ENCODE results near the gene POR. TPM values are rescaled to one million over a fixed set of nuclear protein-coding genes. Genes with fewer than 3 reads are reported as not detected.
"Not testable (repeated sequence)": the region's sequence is repeated elsewhere in the genome, so short reads cannot be mapped to it uniquely, and the experiment has no call there.

Gene POR
- total and polyA plus RNA-seq, 2 donors (not counting 1 experiment from before 2014, with no cell fraction given), result 68.4 to 78.4 TPM

DNA sequence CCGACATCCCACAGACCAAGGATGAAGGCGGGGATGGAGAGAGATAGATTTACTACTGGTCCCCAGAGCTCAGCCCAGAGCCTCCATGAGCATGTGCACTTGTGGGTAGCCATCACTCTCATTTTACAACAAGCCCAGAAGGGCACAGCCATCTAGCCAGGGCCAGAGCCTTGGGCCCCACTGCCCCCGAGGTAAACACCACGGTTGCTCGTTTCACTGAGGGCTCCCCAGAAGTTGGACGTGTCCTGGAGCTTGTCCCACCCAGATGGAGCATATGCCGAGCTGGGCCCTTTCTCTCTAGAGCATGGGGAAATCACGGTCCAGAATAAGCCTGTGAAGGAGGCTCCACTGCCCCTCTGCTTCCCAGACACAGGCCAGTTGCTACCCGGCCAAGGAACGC is 88.4 kb downstream of the POR start:
- peaks cover 0 to 2% of the 10 kb centered on the region in 2 donors for H3K4me1 ChIP-seq (ENCODE audit: control insufficient read depth in 2 of 2, insufficient read depth in 2 of 2, low read length in 2 of 2)
- WGBS (ENCODE audit: insufficient coverage), result over 99% methylated on average over 8 of the region's 10 CpGs
- no peak overlapping the region for H3K4me2 ChIP-seq (replicated peaks; ENCODE audit: low read depth, low read length, poor library complexity, severe bottlenecking)
- no peak overlapping the region for H3K9ac ChIP-seq (ENCODE audit: low read length)
- Mint-ChIP-seq H3K4me1 (peaks cover 3% of the 10 kb centered on the region), H3K4me3 (no peak overlapping the region), H3K27me3 (no peaks in the 10 kb centered on the region), H3K9me3 (ENCODE audit: insufficient read depth) (no peaks in the 10 kb centered on the region), H3K27ac (no peak overlapping the region)
- POLR2A ChIA-PET, result no interaction called here
- no peaks in the 10 kb centered on the region for H3K79me2 ChIP-seq (ENCODE audit: control insufficient read depth, insufficient read depth, low read length)
- ATAC-seq (ENCODE audit: low read depth), result no peak
- intact Hi-C loops (cut with micrococcal nuclease), result no loop called here
- H4K20me1 ChIP-seq (ENCODE audit: control insufficient read depth, insufficient read depth, low read length, poor library complexity, severe bottlenecking), result no peaks in the 10 kb centered on the region
- CTCF ChIA-PET, result interaction anchor here (0.6 to 3.0 kb wide), 2 partner anchors 17 to 138 kb away, joined by 3 to 10 read pairs; no protein-coding TSS in a partner anchor
- DNase-seq, result no peak
- no peak for TF ChIP-seq EZH2 (IDR thresholded peaks at IDR 0.05; ENCODE audit: borderline replicate concordance, insufficient read depth, low read depth, low read length, poor library complexity, severe bottlenecking)
- TF ChIP-seq, protein P1, sequence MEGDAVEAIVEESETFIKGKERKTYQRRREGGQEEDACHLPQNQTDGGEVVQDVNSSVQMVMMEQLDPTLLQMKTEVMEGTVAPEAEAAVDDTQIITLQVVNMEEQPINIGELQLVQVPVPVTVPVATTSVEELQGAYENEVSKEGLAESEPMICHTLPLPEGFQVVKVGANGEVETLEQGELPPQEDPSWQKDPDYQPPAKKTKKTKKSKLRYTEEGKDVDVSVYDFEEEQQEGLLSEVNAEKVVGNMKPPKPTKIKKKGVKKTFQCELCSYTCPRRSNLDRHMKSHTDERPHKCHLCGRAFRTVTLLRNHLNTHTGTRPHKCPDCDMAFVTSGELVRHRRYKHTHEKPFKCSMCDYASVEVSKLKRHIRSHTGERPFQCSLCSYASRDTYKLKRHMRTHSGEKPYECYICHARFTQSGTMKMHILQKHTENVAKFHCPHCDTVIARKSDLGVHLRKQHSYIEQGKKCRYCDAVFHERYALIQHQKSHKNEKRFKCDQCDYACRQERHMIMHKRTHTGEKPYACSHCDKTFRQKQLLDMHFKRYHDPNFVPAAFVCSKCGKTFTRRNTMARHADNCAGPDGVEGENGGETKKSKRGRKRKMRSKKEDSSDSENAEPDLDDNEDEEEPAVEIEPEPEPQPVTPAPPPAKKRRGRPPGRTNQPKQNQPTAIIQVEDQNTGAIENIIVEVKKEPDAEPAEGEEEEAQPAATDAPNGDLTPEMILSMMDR (IDR thresholded peaks at IDR 0.05), result no peak
- H2AFZ ChIP-seq (ENCODE audit: insufficient read depth, low read depth, low read length, poor library complexity, severe bottlenecking), result no peak overlapping the region
- no peaks in the 10 kb centered on the region for H3K27me3 ChIP-seq (replicated peaks in 1 of 4; ENCODE audit: control extremely low read depth in 1 of 4, control insufficient read depth in 3 of 4, insufficient read depth in 4 of 4, low read length in 3 of 4)
- no peak overlapping the region for H3K27ac ChIP-seq (ENCODE audit: low read length in 2 of 2)
- no peak overlapping the region for H3K4me3 ChIP-seq (ENCODE audit: control extremely low read depth in 1 of 5, extremely low read depth in 1 of 5, insufficient read depth in 1 of 5, low read depth in 2 of 5, low read length in 4 of 5)
- peaks cover 0 to 35% of the 10 kb centered on the region in 2 experiments for H3K36me3 ChIP-seq (replicated peaks in 1 of 2; ENCODE audit: control extremely low read depth in 1 of 2, control insufficient read depth in 1 of 2, extremely low read depth in 1 of 2, insufficient read depth in 2 of 2, low read length in 1 of 2)
- H3K9me3 ChIP-seq (ENCODE audit: control extremely low read depth in 1 of 3, control insufficient read depth in 2 of 3, insufficient read depth in 1 of 3, low read length in 2 of 3), result no peaks in the 10 kb centered on the region

DNA sequence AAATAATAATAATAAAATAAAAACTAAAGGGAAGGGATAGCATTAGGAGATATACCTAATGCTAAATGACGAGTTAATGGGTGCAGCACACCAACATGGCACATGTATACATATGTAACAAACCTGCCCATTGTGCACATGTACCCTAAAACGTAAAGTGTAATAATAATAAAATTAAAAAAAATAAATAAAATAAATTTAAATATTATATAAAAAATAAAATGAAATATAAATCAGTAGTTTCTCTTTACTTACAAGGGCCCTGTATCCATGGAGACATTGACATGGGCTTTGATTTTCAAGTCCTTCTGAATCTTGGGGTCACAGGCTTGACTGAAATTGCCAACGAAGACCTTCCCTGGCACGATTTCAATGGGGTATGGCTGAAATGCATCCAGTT is 90.0 kb downstream of the POR start:
- 75% methylated on average over 2 of the region's 4 CpGs for WGBS (ENCODE audit: insufficient coverage)
- H3K27ac Mint-ChIP-seq; ATAC-seq (ENCODE audit: low read depth); POLR2A ChIA-PET; H3K9me3 ChIP-seq (ENCODE audit: control extremely low read depth in 1 of 3, control insufficient read depth in 2 of 3, insufficient read depth in 1 of 3, low read length in 2 of 3); H3K4me3 ChIP-seq (ENCODE audit: control extremely low read depth in 1 of 5, extremely low read depth in 1 of 5, insufficient read depth in 1 of 5, low read depth in 2 of 5, low read length in 4 of 5); H3K9me3 Mint-ChIP-seq (ENCODE audit: insufficient read depth); H3K79me2 ChIP-seq (ENCODE audit: control insufficient read depth, insufficient read depth, low read length); H3K27me3 ChIP-seq (replicated peaks in 1 of 4; ENCODE audit: control extremely low read depth in 1 of 4, control insufficient read depth in 3 of 4, insufficient read depth in 4 of 4, low read length in 3 of 4); H4K20me1 ChIP-seq (ENCODE audit: control insufficient read depth, insufficient read depth, low read length, poor library complexity, severe bottlenecking); H3K9ac ChIP-seq (ENCODE audit: low read length); H3K27ac ChIP-seq (ENCODE audit: low read length in 2 of 2); H3K4me2 ChIP-seq (replicated peaks; ENCODE audit: low read depth, low read length, poor library complexity, severe bottlenecking); H3K27me3 Mint-ChIP-seq; H2AFZ ChIP-seq (ENCODE audit: insufficient read depth, low read depth, low read length, poor library complexity, severe bottlenecking); intact Hi-C loops (cut with micrococcal nuclease); DNase-seq; H3K4me3 Mint-ChIP-seq: not testable (repeated sequence)
- Histone ChIP-seq H3K4me1 (ENCODE audit: control insufficient read depth in 2 of 2, insufficient read depth in 2 of 2, low read length in 2 of 2) (peaks cover 5 to 12% of the 10 kb centered on the region in 2 donors), H3K36me3 (replicated peaks in 1 of 2; ENCODE audit: control extremely low read depth in 1 of 2, control insufficient read depth in 1 of 2, extremely low read depth in 1 of 2, insufficient read depth in 2 of 2, low read length in 1 of 2) (peaks cover 0 to 35% of the 10 kb centered on the region in 2 experiments)
- peaks cover 15% of the 10 kb centered on the region for H3K4me1 Mint-ChIP-seq
- CTCF ChIA-PET, result interaction anchor here (3.0 kb wide), 1 partner anchor 15 kb away, joined by 10 read pairs; no protein-coding TSS in a partner anchor
